Esophagus (tissue), 2 donors: Measurements from ENCODE around the gene FRMD5. TPM values are rescaled to one million over a fixed set of nuclear protein-coding genes. Genes with fewer than 3 reads are reported as not detected.

Experiments used
- H3K27ac ChIP-seq, 2 donors: one replicate each; pipeline ENCODE4 v1.5.1; 2013; ENCODE audit warnings: low read depth in 2 of 2, mild to moderate bottlenecking in 2 of 2, inconsistent platforms in 1 of 2, low read length in 1 of 2, moderate library complexity in 1 of 2
- H3K27me3 ChIP-seq, 2 donors: one replicate each; pipeline ENCODE4 v1.6.1; 2013; ENCODE audit warnings: low read length in 2 of 2, control low read depth in 1 of 2, mild to moderate bottlenecking in 1 of 2; ENCODE audit not compliant: insufficient read depth in 2 of 2, control insufficient read depth in 1 of 2
- H3K36me3 ChIP-seq, 2 donors: one replicate each; pipeline ENCODE4 v1.6.1; 2013; ENCODE audit warnings: low read length in 1 of 2; ENCODE audit not compliant: control insufficient read depth in 2 of 2, insufficient read depth in 2 of 2
- H3K4me1 ChIP-seq, 2 donors: one replicate each; pipeline ENCODE4 v1.6.1; 2013; ENCODE audit warnings: low read length in 1 of 2; ENCODE audit not compliant: control insufficient read depth in 2 of 2, insufficient read depth in 2 of 2
- H3K4me3 ChIP-seq, 2 donors: one replicate each; pipeline ENCODE4 v1.5.1; 2013; ENCODE audit warnings: low read length in 2 of 2, mild to moderate bottlenecking in 2 of 2, low read depth in 1 of 2, moderate library complexity in 1 of 2
- H3K9me3 ChIP-seq, 2 donors: one replicate each; pipeline ENCODE4 v1.6.1; 2013; ENCODE audit warnings: mild to moderate bottlenecking in 2 of 2, low read depth in 1 of 2, low read length in 1 of 2, moderate library complexity in 1 of 2; ENCODE audit not compliant: control insufficient read depth in 2 of 2, insufficient read depth in 1 of 2
- WGBS, 2 donors: extraction: QIAGEN DNeasy Blood & Tissue Kit; methylation state at CpG; one replicate each; pipeline ENCODE4 v1.1.7; 2013; 5-methylcytosine and 5-hydroxymethylcytosine counted together
- polyA plus RNA-seq, 2 donors: library from polyadenylated mRNA; stranded (reverse); fragments of 200-250 nt; gene quantifications; one replicate each; pipeline ENCODE4 v1.2.3, GENCODE V29; 2013
- donor health status: healthy with polysubstance abuse.
- donor health status: Bipolar disorder and iron deficiency.

FRMD5 gene
- polyA plus RNA-seq, 2 donors = 0.04 to 0.09 TPM

DNA sequence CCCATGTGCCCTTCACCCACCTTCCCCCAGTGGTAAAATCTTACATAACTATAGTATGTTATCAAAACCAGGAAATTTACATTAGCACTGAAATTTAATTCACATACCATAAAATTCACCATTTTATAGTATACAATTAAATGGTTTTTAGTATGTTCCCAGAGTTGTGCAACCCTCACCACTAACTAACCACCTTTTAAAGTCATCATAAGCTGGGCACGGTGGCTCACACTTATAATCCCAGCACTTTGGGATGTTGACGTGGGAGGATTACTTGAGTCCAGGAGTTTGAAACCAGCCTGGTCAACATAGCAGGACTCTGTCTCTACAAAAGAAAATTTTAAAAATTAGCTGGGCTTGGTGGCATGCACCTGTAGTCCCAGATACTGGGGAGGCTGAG is 13.7 kb downstream of the FRMD5 start:
- H3K4me3 ChIP-seq = no peak overlapping the region
- H3K27ac ChIP-seq = no peak overlapping the region
- no peaks in the 10 kb centered on the region for H3K4me1 ChIP-seq
- 87 to 89% methylated on average over 2 of the region's 2 CpGs for WGBS, 2 donors
- no peaks in the 10 kb centered on the region for H3K9me3 ChIP-seq
- no peaks in the 10 kb centered on the region for H3K36me3 ChIP-seq
- no peaks in the 10 kb centered on the region for H3K27me3 ChIP-seq

DNA sequence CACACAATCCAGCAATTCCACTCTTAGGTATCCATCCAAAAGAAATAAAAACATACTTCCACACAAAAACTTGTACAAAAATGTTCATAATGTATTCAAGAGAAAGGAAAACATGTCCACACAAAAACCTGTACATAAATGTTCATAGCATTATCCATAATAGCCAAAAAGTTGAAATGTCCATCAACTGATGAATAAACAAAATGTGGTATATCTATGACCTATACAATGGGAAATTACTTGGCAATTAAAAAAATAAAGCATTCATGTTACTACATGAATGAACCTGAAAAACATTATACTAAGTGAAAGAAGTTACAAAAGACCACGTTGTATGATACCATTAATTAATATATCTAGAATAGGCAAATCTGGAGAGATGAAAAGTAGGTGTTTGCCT is 17.9 kb downstream of the FRMD5 start:
- Histone ChIP-seq H3K4me3 (no peak overlapping the region), H3K9me3 (no peaks in the 10 kb centered on the region), H3K36me3 (no peaks in the 10 kb centered on the region), H3K27ac (no peak overlapping the region), H3K4me1 (no peaks in the 10 kb centered on the region), H3K27me3 (no peaks in the 10 kb centered on the region)
- WGBS, 2 donors = 23 to 37% methylated on average over 1 of the region's 1 CpG

DNA sequence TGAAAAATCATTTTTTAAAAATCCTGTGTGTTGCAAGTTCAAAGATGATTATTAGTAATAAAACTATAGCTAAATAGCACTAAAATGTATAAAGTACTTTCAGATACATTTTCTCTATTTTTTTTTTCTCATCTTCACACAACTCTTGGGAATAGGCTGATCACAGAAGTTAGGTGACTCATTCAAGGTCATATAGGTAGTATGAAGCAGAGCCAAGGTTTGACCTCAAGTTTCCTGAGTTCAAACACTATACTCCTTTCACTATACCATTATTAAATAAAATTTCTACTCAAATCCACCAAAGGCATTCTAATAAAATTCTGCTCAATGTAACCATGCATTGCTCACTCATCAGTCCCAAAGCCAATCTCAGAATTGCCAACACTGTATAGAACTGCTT is 21.3 kb downstream of the FRMD5 start:
- no peaks in the 10 kb centered on the region for H3K36me3 ChIP-seq
- H3K4me1 ChIP-seq = no peaks in the 10 kb centered on the region
- no peaks in the 10 kb centered on the region for H3K27me3 ChIP-seq

DNA sequence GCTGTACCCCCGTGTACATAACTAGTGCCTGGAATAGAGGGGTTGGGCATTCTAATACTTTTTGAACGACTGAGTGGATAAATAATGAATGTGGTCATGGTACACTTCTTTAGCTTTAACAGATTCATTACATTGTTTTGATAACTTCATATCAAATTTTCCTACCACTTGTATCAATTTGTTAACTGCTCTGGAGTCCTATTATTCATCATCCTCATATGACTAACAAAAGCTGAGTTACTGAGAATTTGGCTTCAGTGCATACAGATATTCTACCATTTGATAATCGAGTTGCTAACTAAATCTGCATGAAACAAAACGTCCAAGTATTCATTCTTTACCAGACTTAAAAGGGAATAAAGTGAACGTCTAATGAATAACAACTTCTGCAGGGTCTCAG is 31.7 kb downstream of the FRMD5 start:
- Histone ChIP-seq H3K27ac (no peak overlapping the region), H3K9me3 (no peaks in the 10 kb centered on the region), H3K4me1 (no peaks in the 10 kb centered on the region), H3K36me3 (no peaks in the 10 kb centered on the region), H3K27me3 (no peaks in the 10 kb centered on the region), H3K4me3 (no peak overlapping the region)
- 55 to 58% methylated on average over 5 of the region's 5 CpGs for WGBS, 2 donors

More for the DNA sequence above, 21.3 kb downstream of the FRMD5 start:
- Histone ChIP-seq H3K4me3 (no peak overlapping the region), H3K9me3 (no peaks in the 10 kb centered on the region), H3K27ac (no peak overlapping the region)

DNA sequence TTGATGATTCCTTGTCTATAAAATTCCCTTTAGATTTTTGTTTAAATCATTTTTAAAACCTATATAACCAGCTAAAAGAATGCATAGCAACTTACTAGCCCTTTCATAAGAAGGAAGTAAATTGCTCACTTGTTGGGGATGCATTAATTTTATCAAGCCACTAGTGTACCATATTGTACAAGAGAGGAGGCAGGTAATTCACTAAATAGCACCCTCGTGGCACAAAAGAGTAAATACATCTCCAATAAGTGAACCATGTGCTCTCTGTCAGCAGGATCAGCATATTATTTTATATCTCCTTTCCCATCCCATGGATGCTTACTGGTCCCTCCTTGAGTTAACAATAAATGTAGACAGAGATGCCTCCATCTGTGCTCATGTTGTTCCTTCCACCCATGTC is 34.3 kb downstream of the FRMD5 start:
- Histone ChIP-seq H3K4me3 (no peak overlapping the region), H3K36me3 (no peaks in the 10 kb centered on the region), H3K27me3 (no peaks in the 10 kb centered on the region), H3K27ac (no peak overlapping the region), H3K9me3 (no peaks in the 10 kb centered on the region), H3K4me1 (no peaks in the 10 kb centered on the region)
- WGBS, 2 donors = 67 to 77% methylated on average over 1 of the region's 1 CpG

DNA sequence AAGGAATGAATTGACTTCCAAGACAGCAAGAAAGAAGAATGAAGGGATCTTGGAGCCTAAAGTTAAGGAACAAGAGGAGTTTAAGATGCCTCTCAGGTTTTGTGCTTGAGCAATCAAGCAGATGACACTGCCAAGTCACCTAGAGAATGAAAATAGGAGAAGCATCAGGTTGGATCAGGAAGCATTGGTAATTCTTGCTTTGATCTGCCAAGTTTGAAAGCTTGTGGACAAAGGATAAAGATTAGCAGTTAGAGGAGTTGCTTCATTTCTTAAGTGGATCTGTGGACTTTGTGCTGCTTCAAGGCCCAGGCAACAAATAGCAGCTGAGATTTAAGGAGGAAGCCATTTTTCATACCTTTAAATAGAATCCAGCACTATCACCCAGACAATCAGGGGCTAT is 35.6 kb downstream of the FRMD5 start:
- no peaks in the 10 kb centered on the region for H3K36me3 ChIP-seq
- no peak overlapping the region for H3K4me3 ChIP-seq
- no peak overlapping the region for H3K27ac ChIP-seq
- no peaks in the 10 kb centered on the region for H3K4me1 ChIP-seq
- no peaks in the 10 kb centered on the region for H3K27me3 ChIP-seq
- no peaks in the 10 kb centered on the region for H3K9me3 ChIP-seq

DNA sequence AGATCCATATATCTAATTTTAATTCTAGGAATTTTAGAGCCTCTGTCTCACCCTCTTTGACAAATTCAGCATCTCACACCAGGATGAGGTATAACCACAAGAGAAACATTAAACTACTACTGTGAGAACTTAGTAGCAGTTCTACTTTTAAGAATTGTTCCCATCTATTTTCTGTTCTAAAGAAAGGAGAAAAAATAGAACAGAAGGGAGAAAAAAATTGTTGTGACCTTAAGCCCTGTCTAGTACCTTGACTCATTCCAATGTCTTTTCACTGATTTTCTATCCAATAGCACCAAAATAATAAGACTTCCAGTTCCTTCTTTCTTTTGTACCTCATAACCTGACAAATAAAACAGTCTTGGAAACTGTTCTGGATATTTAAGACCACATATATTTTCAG is 37.0 kb downstream of the FRMD5 start:
- Histone ChIP-seq H3K4me3 (no peak overlapping the region), H3K36me3 (no peaks in the 10 kb centered on the region), H3K4me1 (no peaks in the 10 kb centered on the region), H3K9me3 (no peaks in the 10 kb centered on the region), H3K27me3 (no peaks in the 10 kb centered on the region), H3K27ac (no peak overlapping the region)

DNA sequence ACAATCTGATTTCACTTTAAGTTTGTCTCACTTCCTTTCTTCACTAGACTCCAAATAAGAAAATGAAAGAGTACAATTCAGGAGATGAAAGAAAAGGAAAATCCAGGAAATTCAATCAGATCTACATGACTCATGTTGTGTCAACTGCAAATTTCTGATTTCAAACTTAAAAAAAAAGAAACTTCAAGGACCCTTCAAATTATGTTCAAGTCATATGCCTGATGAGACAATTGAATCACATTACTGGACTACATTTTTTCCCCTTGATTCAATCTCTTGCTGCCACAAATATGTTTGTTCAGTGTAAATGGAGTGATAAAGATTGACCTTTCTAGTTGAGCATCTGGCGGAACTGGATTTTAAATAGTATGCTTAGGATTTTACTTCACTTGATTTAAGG is 37.4 kb downstream of the FRMD5 start:
- Histone ChIP-seq H3K4me1 (no peaks in the 10 kb centered on the region), H3K36me3 (no peaks in the 10 kb centered on the region), H3K27ac (no peak overlapping the region), H3K9me3 (no peaks in the 10 kb centered on the region), H3K27me3 (no peaks in the 10 kb centered on the region), H3K4me3 (no peak overlapping the region)
- WGBS, 2 donors = 71 to 81% methylated on average over 1 of the region's 1 CpG

DNA sequence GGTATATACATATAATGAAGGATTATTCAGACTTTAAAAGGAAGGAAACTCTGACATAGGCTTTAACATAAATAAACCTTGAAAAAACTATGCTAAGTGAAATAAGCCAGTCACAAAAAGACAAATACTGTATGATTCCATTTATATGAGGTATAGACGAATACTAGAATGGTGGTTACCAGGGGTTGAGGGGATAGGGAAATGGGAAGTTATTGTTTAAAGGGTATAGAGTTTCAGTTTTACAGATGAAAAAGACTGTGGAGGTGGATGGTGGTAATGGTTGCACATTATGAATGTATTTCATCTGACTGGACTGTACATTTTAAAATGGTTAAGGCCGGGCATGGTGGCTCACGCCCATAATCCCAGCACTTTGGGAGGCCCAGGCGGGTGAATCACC is 41.7 kb downstream of the FRMD5 start:
- no peak overlapping the region for H3K27ac ChIP-seq
- H3K4me3 ChIP-seq = no peak overlapping the region
- H3K9me3 ChIP-seq = no peaks in the 10 kb centered on the region
- no peaks in the 10 kb centered on the region for H3K27me3 ChIP-seq
- 86 to 88% methylated on average over 4 of the region's 4 CpGs for WGBS, 2 donors
- no peaks in the 10 kb centered on the region for H3K36me3 ChIP-seq
- H3K4me1 ChIP-seq = no peaks in the 10 kb centered on the region

DNA sequence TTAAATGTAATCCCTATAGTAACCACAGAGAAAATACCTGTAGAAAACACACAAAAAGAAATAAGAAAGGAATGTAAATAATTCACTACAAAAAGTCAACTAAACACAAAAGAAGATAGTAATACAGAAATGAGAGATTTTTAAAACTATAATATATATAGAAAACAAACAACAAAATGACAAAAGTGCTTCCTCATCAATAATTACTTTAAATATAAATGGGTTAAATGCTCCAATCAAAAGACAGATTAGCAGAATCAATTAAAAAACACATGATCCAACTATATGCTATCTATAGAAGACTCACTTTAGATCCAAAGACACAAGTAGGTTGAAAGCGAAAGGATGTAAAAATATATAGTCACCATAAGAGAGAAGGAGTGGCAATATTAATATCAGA is 45.8 kb downstream of the FRMD5 start:
- Histone ChIP-seq H3K36me3 (no peaks in the 10 kb centered on the region), H3K27ac (no peak overlapping the region), H3K4me3 (no peak overlapping the region), H3K4me1 (no peaks in the 10 kb centered on the region), H3K9me3 (no peaks in the 10 kb centered on the region), H3K27me3 (no peaks in the 10 kb centered on the region)
- 70 to 96% methylated on average over 1 of the region's 1 CpG for WGBS, 2 donors
